D721Med (cell line): ENCODE results near the gene CPNE5.
"Not testable (repeated sequence)": the region's sequence is repeated elsewhere in the genome, so short reads cannot be mapped to it uniquely, and the experiment has no call there.

Experiments
- DNase-seq: peaks from one replicate; pipeline ENCODE4 v3.0.0; 2011; ENCODE audit warnings: low spot score; ENCODE audit not compliant: insufficient read length
- FAIRE-seq: peaks from 2 replicates; lab custom pipeline; 2011; peaks lifted over from hg19 to GRCh38; lab: Jason Lieb, UNC
- TF ChIP-seq, protein P1 (sequence below): IDR thresholded peaks from 2 replicates; pipeline ENCODE4 v1.5.1; 2012; ENCODE audit warnings: mild to moderate bottlenecking, control low read depth; ENCODE audit not compliant: insufficient read depth; ENCODE audit errors: missing control alignments

The CPNE5 gene

DNA sequence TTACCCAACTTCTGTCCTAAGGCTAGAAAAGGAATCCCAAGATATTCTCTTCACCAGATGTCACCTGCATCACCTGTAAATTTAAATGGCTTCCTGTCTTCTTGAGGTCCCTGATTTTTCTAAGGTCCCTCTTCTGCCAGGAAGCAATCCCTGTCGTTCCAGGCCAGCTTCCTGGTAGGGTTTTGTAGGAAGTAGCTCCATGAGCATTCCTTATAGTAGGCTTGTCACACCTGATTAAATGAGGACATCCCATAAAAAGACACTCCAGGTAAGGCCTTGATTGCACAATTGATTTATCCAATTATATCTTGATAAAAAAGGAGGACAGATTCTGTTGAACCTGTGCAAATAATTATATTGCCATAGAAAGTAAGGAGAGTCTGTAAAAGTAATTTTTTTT, 132.9 kb downstream of the CPNE5 start:
- no peak for DNase-seq
- TF ChIP-seq, protein P1, sequence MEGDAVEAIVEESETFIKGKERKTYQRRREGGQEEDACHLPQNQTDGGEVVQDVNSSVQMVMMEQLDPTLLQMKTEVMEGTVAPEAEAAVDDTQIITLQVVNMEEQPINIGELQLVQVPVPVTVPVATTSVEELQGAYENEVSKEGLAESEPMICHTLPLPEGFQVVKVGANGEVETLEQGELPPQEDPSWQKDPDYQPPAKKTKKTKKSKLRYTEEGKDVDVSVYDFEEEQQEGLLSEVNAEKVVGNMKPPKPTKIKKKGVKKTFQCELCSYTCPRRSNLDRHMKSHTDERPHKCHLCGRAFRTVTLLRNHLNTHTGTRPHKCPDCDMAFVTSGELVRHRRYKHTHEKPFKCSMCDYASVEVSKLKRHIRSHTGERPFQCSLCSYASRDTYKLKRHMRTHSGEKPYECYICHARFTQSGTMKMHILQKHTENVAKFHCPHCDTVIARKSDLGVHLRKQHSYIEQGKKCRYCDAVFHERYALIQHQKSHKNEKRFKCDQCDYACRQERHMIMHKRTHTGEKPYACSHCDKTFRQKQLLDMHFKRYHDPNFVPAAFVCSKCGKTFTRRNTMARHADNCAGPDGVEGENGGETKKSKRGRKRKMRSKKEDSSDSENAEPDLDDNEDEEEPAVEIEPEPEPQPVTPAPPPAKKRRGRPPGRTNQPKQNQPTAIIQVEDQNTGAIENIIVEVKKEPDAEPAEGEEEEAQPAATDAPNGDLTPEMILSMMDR: no peak
- no peak for FAIRE-seq

DNA sequence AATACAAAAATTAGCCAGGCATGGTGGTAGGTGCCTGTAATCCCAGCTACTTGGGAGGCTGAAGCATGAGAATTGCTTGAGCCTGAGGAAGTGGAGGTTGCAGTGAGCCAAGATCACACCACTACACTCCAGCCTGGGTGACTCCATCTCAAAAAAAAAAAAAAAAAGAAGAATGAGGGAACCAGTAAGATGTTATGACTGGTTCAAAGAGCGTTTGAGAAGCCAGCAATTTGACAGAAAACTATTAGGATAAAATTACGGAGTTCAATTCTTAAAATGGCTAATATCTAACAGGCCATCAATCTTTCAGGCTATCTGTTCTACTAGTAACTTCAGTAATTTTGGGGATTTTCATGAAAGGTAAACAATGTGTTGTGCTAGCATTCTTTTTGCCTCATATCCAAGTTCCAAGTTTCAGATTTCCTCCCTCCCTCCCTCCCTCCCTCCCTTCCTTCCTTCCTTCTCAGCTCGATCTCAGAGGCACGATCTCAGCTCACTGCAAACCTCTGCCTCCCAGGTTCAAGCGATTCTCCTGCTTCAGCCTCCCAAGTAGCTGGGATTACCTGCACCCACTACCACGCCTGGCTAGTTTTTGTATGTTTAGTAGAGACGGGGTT, 134.2 kb downstream of the CPNE5 start:
- DNase-seq, FAIRE-seq: not testable (repeated sequence)

DNA sequence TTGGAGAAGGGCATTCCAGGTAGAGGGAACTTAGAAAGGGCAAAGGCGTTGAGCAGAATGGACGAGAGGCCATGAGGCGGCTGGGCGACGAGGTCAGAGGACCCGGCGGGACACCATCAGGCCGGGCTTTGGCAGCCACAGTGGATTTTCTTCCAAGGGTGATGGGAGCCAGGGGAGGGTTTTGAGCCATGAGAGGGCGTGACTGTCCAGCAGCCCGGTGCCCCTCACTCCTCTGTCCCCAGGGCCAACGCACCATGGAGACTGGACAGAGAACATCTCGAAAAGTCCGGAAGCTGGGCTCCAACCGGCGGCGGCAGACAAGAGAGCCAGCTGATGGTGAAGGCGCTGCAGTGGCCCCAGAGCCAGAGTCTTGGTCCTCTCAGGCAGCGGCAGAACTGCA, 135.3 kb downstream of the CPNE5 start:
- no peak for FAIRE-seq
- TF ChIP-seq, protein P1: no peak

DNA sequence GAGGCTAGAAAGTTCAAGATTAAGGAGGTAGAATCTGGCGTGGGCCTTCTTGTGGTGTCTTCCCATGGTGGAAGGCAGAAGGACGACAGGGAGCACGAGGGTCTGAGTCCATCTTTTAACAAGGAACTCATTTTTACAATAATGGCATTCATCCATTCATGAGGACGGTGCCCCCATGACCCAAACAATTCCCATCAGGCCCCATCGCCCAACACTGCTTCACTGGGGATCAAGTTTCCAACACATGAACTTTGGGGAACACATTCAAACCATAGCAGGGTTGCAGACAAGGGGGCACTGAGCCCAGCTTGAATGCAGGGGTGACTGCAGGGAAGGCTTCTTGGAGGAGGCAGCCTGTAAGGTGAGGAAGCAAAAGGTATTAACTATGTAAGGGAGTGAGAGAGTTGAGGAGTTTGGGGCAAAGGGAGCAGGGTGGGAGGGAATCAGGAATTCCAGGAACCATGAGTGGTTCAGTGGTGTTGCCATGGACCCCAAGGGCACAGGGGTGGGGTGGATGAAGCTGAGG, 136.1 kb downstream of the CPNE5 start:
- TF ChIP-seq, protein P1: no peak
- no peak for FAIRE-seq

More for the DNA sequence above, 135.3 kb downstream of the CPNE5 start:
- DNase-seq: no peak

DNA sequence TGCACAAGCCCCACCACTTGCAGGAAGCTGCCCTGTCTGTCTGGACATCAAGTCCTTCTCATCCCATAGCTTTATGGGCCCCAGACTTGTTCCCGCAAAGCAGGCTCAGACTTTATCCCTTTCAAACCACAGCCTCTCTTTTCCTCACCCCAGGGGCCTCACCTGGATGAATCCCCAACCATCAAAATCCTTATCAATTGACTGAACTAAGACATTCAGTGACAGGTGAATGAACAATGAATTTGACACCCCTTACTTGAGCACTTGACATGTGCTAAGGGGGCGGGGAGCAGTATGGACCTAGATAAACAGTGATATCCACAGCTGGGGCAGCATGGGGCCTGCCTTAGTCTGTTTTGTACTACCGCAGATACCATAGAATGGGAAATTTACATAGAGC, 136.6 kb downstream of the CPNE5 start:
- TF ChIP-seq, protein P1: no peak
- no peak for FAIRE-seq
- DNase-seq: no peak

More for the DNA sequence above, 136.1 kb downstream of the CPNE5 start:
- DNase-seq: no peak

DNA sequence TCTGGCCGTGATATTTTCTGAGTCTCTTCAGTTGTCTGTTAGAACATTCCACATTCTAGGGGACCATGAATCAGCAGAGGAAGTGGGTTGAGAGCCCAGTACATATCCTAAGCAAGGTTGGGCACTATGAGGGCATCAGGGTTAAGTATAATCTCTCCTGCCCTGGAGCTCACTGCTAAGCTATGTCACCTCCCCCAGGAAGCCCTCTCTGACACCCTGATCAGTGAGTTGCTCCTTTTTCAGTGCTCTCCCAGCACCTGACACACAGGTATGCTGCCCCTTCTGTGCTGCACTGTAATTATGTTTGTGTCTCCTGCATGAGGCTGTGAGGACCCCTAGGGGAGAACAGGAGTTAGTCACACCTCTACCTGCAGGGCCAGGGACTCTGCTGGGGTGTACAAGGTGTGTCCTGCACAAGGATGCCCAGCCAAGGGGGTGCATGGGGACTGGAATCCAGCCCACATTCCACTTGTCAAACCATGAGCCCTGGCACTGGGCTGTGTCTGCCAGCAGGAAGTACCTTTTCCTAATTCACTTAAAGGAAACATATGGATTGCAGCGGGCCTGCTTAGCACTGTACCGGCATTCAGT, 137.7 kb downstream of the CPNE5 start:
- FAIRE-seq: no peak
- DNase-seq: no peak
- TF ChIP-seq, protein P1: peak; percentile 22

DNA sequence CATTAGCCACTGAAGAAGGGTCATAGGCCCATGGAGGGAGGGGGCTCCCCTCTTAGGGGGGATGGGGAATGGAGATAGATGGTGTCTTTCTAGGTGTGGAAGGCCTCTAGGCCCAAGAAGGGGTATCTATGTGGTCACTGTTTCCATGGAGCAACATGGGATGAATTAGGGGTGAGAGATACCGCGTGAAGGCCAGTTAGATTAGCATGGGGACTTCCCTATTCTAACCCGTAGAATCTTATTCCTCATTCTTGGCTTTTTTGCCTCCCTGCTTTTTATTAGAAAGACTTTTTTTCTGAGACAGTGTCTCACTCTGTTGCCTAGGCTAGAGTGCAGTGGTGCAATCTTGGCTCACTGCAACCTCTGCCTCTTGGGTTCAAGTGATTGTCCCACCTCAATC, 138.4 kb downstream of the CPNE5 start:
- TF ChIP-seq, protein P1: no peak
- FAIRE-seq: no peak
- DNase-seq: no peak
